ENCODE results near the gene SCMH1.
"Not testable (repeated sequence)": the region's sequence is repeated elsewhere in the genome, so short reads cannot be mapped to it uniquely, and the experiment has no call there.

Gene SCMH1

DNA sequence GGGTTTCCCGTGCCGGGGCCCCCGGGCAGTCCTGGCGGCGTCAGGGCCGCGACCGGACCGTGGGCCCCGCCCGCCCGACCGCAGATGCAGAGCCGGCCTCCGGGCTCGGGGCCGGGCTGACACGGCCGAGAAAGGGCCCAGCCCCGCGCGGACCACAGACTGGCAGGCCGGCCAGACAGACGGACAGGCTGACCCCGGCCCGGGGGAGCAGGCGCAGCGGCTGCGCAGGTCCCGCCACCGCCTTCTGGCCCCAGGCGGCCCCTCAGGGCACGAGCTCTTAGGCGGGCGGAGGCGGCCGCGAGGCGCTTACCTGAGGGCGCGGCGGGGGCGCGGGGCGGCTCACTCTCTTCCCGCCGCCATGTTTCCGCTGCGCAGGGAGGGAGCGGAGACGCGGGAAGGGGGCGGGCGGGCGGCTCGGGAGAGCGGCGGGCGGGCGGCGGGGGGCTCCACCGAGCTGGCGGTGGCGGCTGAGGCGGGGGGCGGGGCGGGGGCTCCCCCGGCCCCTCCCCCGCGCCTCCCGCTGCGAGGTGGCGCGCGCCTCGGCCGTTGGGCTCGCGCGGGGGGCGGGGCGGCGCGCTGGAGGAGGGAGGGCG, at the start of gene SCMH1:
SCMH1 (minus strand) TSS at position 558 of the 593 bp plus-strand sequence. CDS start 56,173 bp downstream, outside the sequence.
- DNase-seq = peak; percentile 20

GRCh38 chr1:41291195-41291594, 49.1 kb upstream of the SCMH1 start:
- no peak for DNase-seq

- DNase-seq = no peak
Measured at GRCh38 chr1:41289196-41289595, 47.1 kb upstream of the SCMH1 start.

DNA sequence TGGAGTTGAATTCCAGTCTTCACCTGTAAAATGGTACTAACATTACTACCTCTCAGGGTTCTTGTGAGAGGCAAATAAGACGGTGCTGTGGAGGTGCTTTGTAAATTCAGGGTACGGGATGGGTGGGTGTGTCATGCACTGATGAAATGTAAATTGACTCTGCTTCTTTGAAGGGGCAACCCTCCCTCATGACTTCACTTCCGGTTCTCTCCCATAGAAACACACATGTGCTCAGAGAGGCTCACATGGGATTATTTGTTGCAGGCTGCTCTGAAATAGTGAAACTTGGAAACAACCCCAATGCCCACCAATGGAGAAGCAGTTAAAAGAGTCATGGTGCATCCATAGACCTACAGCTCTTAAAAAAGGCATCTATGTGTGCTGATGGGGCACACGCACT, 44.9 kb upstream of the SCMH1 start:
- no peak for DNase-seq

DNA sequence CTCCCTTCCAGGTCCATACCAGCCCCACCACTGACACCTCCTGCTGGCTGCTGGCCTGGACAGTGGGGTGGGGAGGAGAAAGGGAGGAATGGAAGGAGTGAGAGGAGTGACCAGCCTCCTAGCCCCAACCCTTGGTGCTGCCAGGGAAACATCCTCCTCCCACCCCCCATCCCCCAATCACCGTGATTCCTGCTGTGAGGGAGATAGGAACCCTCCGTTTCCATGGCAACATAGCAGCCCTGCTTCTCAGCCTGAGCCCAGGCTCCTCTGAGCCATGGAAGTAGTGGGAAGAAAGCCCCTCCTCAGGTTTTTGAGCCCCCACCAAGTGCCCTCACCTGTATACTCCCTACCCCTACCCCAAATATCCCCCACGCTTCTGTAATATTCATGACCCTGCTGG, 44.4 kb upstream of the SCMH1 start:
- DNase-seq = no peak

DNA sequence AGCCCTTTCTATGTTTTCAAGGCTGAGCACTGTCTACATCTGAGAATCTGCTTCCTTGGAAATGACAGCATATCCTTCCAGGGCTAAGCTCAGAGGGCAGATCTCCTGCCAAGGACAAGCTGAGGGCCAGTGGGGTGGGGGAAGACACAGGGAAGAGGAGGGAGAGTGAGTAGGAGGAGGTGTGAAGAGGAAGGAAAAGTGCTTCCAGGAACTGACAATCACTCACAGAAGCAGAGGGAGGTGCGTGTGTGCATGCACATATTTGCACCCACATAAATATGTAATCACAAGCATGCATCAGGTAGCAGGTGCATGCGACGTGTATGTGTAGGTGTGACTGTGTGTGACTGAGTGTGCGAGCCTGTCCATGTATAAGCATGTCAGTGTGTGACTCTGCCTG, 43.7 kb upstream of the SCMH1 start:
- DNase-seq = no peak

- no peak for DNase-seq
Measured at GRCh38 chr1:41284121-41284520, 42.0 kb upstream of the SCMH1 start.

DNA sequence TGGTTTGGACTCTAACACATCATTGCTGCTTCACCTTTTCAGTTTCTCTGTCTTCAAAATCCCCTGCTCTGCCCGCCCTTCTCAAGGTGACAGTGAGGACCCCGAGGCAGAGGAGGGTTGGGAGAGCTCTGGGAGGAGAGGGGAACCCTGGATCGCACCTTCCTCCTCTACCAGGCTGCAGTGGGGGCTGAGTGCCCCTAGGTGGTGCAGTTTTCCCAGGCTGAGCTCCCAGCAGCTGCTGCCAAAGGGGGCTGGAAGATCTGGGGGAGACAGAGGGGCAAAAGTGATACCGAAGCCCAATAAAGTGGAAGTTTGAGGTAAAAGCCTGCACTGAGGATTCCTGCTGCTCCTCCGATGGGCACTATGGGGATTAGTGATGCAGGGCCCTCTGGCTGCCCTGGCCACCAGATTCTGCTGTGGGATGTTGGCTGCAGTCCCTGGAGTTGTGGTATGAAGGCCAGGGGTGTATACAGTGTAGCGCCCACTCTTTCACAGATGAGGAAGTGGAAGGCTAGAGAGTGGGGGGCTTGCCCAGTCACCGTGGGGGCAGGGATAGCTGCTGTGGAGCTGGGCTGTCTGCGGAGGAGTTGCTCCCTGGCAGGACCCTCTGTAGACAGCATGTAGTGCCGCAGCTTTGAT, 40.7 kb upstream of the SCMH1 start:
- no peak for DNase-seq

DNA sequence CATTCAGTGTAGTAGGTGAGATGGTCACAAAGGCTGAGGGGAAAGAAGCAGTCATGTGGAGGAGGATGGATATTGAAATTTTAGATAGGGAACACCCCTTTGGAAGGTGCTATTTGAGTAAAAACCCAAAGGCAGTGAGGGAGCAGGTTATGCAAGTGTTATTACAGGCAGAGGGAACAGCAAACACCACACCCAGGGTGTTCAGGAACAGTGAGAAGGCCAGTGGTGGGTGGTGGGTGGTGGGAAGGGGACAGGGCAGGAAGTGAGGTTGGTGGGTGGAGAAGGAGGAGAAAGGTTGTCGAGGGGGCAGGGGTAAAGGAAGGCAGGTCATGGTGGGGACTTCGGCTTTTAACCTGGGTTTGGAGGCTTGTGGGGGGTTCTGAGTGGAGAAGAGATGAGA, 39.2 kb upstream of the SCMH1 start:
- DNase-seq = no peak

GRCh38 chr1:41280202-41281032, 38.3 kb upstream of the SCMH1 start:
- no peak for DNase-seq

- DNase-seq = no peak
Measured at GRCh38 chr1:41278076-41278475, 36.0 kb upstream of the SCMH1 start.

DNA sequence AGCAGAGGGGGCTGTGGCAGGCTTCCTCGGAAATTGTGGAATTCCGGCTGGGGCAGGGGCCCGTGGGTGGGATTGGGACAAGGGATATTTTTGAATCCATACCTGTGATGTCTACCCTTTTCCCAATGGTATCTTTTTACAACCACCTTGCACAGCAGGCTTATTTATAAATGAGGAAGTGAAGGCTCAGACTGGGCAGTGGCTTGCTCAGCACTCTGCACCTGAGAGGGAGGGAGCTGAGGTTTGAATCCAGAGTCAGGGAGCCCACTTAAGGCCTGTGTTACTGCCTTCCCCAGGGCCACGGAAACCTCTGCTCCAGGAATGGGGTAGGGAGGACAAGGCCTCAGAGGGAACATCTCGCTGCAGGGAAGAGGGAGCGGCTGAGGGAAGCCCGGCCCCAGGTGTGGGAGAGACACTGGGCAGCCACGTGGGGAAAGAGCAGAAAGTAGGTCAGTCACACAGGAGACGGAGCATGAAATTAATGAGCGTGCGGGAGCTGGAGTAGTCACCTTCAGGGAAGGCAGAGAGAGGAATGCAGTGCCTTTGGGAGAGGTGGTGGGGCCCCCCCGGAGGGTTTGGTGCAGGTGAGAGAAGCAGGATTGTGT, 35.4 kb upstream of the SCMH1 start:
- no peak for DNase-seq

GRCh38 chr1:41275831-41276230, 33.7 kb upstream of the SCMH1 start:
- no peak for DNase-seq

GRCh38 chr1:41274752-41275545, 32.8 kb upstream of the SCMH1 start:
- DNase-seq = no peak

- no peak for DNase-seq
Measured at GRCh38 chr1:41272601-41273000, 30.5 kb upstream of the SCMH1 start.

GRCh38 chr1:41268154-41268770, 26.2 kb upstream of the SCMH1 start:
- peak; percentile 89 for DNase-seq

- no peak for DNase-seq
Measured at GRCh38 chr1:41261926-41262618, 20.0 kb upstream of the SCMH1 start.

GRCh38 chr1:41260768-41261167, 18.7 kb upstream of the SCMH1 start:
- DNase-seq = no peak

DNA sequence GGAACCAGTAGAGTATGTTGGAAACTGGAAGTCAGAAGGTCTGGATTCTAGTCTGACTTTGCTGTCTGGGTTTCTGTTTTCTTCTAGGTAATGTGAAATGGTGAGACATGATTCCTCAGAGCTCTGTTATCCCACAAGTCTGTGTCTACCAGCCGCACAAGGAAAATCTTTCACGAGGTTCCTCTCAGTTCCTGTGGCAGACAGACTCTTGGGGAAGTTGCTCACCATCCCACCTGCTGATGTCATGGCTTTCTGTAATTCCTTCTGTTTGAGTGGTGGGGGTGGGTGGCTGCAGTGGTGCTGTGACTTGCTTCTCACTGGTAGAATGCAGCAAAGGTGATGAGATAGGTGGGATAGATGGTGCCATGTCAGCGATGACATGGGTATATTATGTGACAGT, 17.1 kb upstream of the SCMH1 start:
- DNase-seq = no peak

DNA sequence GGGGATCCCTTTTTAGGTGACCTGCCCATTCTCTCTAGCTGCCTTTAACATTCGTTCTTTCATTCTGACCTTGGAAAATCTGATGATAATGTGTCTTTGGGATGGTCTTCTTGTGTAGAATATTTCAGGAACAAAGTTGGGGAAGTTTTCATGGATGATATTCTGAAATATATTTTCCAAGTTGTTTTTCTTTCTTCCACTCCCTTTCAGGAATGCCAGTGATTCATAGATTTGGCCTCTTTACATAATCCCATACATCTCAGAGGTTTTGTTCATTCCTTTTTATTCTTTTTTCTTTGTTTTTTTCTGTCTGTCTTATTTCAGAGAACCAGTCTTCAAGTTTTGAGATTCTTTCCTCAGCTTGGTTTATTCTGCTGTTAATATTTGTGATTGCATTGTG, 13.9 kb upstream of the SCMH1 start:
- no peak for DNase-seq

DNA sequence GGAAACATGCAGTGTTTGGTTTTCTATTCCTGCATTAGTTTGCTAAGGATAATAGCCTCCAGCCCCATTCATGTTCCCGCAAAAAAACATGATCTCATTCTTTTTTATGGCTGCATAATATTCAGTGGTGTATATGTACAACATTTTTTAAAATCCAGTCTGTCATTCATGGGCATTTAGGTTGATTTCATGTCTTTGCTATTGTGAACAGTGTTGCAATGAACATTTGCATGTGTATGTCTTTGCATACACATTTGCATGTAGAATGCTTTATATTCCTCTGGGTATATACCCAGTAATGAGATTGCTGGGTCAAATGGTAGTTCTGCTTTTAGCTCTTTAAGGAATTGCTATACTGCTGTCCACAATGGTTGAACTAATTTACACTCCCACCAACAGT, 9.0 kb upstream of the SCMH1 start:
- DNase-seq = not testable (repeated sequence)

- DNase-seq = no peak
Measured at GRCh38 chr1:41249319-41249718, 7.2 kb upstream of the SCMH1 start.

Measured in NCI-H446 treated with DMSO at 0.1 percent for 48 hours (cell line).